Fibroblast of lung (primary cell): Measurements from ENCODE around the gene IL3RA. TPM values are rescaled to one million over a fixed set of nuclear protein-coding genes. Genes with fewer than 3 reads are reported as not detected.

Experiments used
- DNase-seq, 2 donors: peaks; one replicate each; pipeline versions ENCODE4 v3.0.0 to v3.0.0-alpha.2; 2010; ENCODE audit warnings: low read depth in 2 of 2
- H2AFZ ChIP-seq: 2 replicates; pipeline ENCODE4 v1.5.1; 2012; ENCODE audit warnings: low read length, control low read depth, inconsistent platforms
- H3K27ac ChIP-seq: 2 replicates; pipeline ENCODE4 v1.5.1; 2011; ENCODE audit warnings: low read length, control low read depth; ENCODE audit not compliant: insufficient read depth
- H3K27me3 ChIP-seq: 2 replicates; pipeline ENCODE4 v1.5.1; 2011; ENCODE audit warnings: mild to moderate bottlenecking, low read length; ENCODE audit not compliant: control insufficient read depth, insufficient read depth
- H3K36me3 ChIP-seq: 2 replicates; pipeline ENCODE4 v1.5.1; 2011; ENCODE audit warnings: low read length; ENCODE audit not compliant: control insufficient read depth, insufficient read depth
- H3K4me1 ChIP-seq: 2 replicates; pipeline ENCODE4 v1.5.1; 2011; ENCODE audit warnings: low read length; ENCODE audit not compliant: control insufficient read depth, insufficient read depth; ENCODE audit errors: extremely low read depth
- H3K4me2 ChIP-seq: 2 replicates; pipeline ENCODE4 v1.5.1; 2011; ENCODE audit warnings: low read length, control low read depth; ENCODE audit not compliant: insufficient read depth; ENCODE audit errors: extremely low read depth
- H3K4me3 ChIP-seq, 4 experiments: fragments of 200-600 bp in 1 of 4; sonication (generic) in 1 of 4; replicated peaks in 1 of 4; 2 replicates each; pipeline ENCODE4 v1.5.1; 2011 to 2016; ENCODE audit warnings: low read length in 4 of 4, low read depth in 3 of 4, mild to moderate bottlenecking in 3 of 4, control low read depth in 2 of 4, inconsistent platforms in 1 of 4, mixed read lengths in 1 of 4; ENCODE audit not compliant: insufficient read depth in 1 of 4; ENCODE audit errors: control extremely low read depth in 1 of 4
- H3K79me2 ChIP-seq: 2 replicates; pipeline ENCODE4 v1.5.1; 2012; ENCODE audit warnings: mild to moderate bottlenecking, low read length, inconsistent platforms; ENCODE audit not compliant: control insufficient read depth, insufficient read depth
- H3K9ac ChIP-seq: 2 replicates; pipeline ENCODE4 v1.5.1; 2011; ENCODE audit warnings: mild to moderate bottlenecking, low read length, control low read depth; ENCODE audit not compliant: insufficient read depth
- H3K9me3 ChIP-seq: 2 replicates; pipeline ENCODE4 v1.5.1; 2012; ENCODE audit warnings: low read depth, low read length; ENCODE audit not compliant: control insufficient read depth, insufficient read depth
- H4K20me1 ChIP-seq: 2 replicates; pipeline ENCODE4 v1.5.1; 2011; ENCODE audit warnings: low read length; ENCODE audit not compliant: control insufficient read depth, insufficient read depth; ENCODE audit errors: extremely low read depth
- CTCF ChIP-seq, 2 donors: IDR thresholded peaks in 1 of 2; conservative IDR thresholded peaks in 1 of 2; 1 replicate in 1 of 2; 2 replicates in 1 of 2; pipeline ENCODE4 v1.5.1; 2011 to 2012; ENCODE audit warnings: low read length in 2 of 2, control low read depth in 1 of 2, inconsistent platforms in 1 of 2, low read depth in 1 of 2, mild to moderate bottlenecking in 1 of 2
- EZH2 ChIP-seq: IDR thresholded peaks from 2 replicates; pipeline ENCODE4 v1.5.1; 2012; ENCODE audit warnings: low read length, control low read depth, mild to moderate bottlenecking; ENCODE audit errors: missing control alignments
- polyA plus RNA-seq, 2 donors: library from polyadenylated mRNA; depleted of rRNA in 1 of 2; stranded (reverse) in 1 of 2; unstranded in 1 of 2; fragments of >200 nt; gene quantifications; 2 replicates each; pipeline ENCODE4 v1.2.1, GENCODE V29; 2011 to 2012; ENCODE audit warnings: missing spikeins in 1 of 2
- total RNA-seq: library from RNA; depleted of rRNA; stranded (reverse); fragments of >200 nt; gene quantifications from 2 replicates; pipeline ENCODE4 v1.2.1, GENCODE V29; 2014

The IL3RA gene
- total and polyA plus RNA-seq, 2 donors (not counting 1 experiment from before 2014, with no cell fraction given), result under 0.01 to 0.03 TPM

- Histone ChIP-seq H3K27ac (no peak overlapping the region), H3K79me2 (peaks cover 42% of the 10 kb centered on the region), H3K36me3 (peaks cover 7% of the 10 kb centered on the region), H3K27me3 (no peaks in the 10 kb centered on the region), H2AFZ (no peak overlapping the region), H4K20me1 (no peaks in the 10 kb centered on the region), H3K9me3 (no peaks in the 10 kb centered on the region), H3K4me2 (peak overlapping the region; percentile 78), H3K4me1 (peaks cover 11% of the 10 kb centered on the region), H3K9ac (peak overlapping the region; percentile 30), H3K4me3 (peak overlapping the region in 3 of 4 experiments; percentile 26 to 100 (median 60))
- TF ChIP-seq CTCF (conservative IDR thresholded peaks at IDR 0.05 in 1 of 2, IDR thresholded peaks at IDR 0.05 in 1 of 2; ENCODE audit: low read depth in 1 of 2, low read length in 2 of 2) (no peak), EZH2 (no peak)
- no peak for DNase-seq
Observed at GRCh38 chrX:1394731-1395501, 58.3 kb downstream of the IL3RA start.

- Histone ChIP-seq H2AFZ (no peak overlapping the region), H3K27ac (no peak overlapping the region), H3K79me2 (peaks cover 34% of the 10 kb centered on the region), H3K27me3 (no peaks in the 10 kb centered on the region), H4K20me1 (no peaks in the 10 kb centered on the region), H3K4me1 (peaks cover 8% of the 10 kb centered on the region), H3K9ac (no peak overlapping the region), H3K9me3 (no peaks in the 10 kb centered on the region), H3K4me2 (peak overlapping the region; percentile 15), H3K4me3 (no peak overlapping the region), H3K36me3 (peaks cover 7% of the 10 kb centered on the region)
- TF ChIP-seq EZH2 (no peak), CTCF (conservative IDR thresholded peaks at IDR 0.05 in 1 of 2, IDR thresholded peaks at IDR 0.05 in 1 of 2; ENCODE audit: low read depth in 1 of 2, low read length in 2 of 2) (no peak)
- no peak for DNase-seq
Observed at GRCh38 chrX:1395646-1396216, 59.1 kb downstream of the IL3RA start.

GRCh38 chrX:1397001-1397400 is 60.4 kb downstream of the IL3RA start:
- H3K9me3 ChIP-seq, result no peaks in the 10 kb centered on the region
- no peak overlapping the region for H2AFZ ChIP-seq
- no peaks in the 10 kb centered on the region for H4K20me1 ChIP-seq
- no peak overlapping the region for H3K9ac ChIP-seq
- H3K4me2 ChIP-seq, result no peak overlapping the region
- peaks cover 10% of the 10 kb centered on the region for H3K36me3 ChIP-seq
- DNase-seq, result no peak
- no peaks in the 10 kb centered on the region for H3K27me3 ChIP-seq
- no peak overlapping the region for H3K27ac ChIP-seq
- TF ChIP-seq EZH2 (no peak), CTCF (conservative IDR thresholded peaks at IDR 0.05 in 1 of 2, IDR thresholded peaks at IDR 0.05 in 1 of 2; ENCODE audit: low read depth in 1 of 2, low read length in 2 of 2) (no peak)
- H3K79me2 ChIP-seq, result peaks cover 27% of the 10 kb centered on the region
- H3K4me1 ChIP-seq, result peaks cover 7% of the 10 kb centered on the region
- no peak overlapping the region for H3K4me3 ChIP-seq
